Measurements from ENCODE around the gene ITGB8.

GRCh38 chr7:20290505-20291111, 40.1 kb upstream of the ITGB8 start:
- TF ChIP-seq CTCF (IDR thresholded peaks at IDR 0.05) (no peak), ZFX (IDR thresholded peaks at IDR 0.05; ENCODE audit: borderline replicate concordance) (no peak)

Measured in 22Rv1 (cell line).